CD4-positive, alpha-beta T cell (primary cell): Measurements from ENCODE around the gene COMMD3. TPM values are rescaled to one million over a fixed set of nuclear protein-coding genes. Genes with fewer than 3 reads are reported as not detected.

Experiments used
- ATAC-seq: fragments of 200-7000 bp; cut with Tn5 transposase; one replicate; pipeline ENCODE4 v1.10.0; 2022; ENCODE audit warnings: mild to moderate bottlenecking; ENCODE audit not compliant: poor library complexity
- CTCF ChIA-PET: fragments of 350-600 bp; sonication (Branson Sonifier 250); formaldehyde crosslinking; loops from one replicate; lab custom pipeline; 2021; ENCODE audit warnings: antibody characterized with exemption, inconsistent platforms; lab: Charles Lee
- POLR2A ChIA-PET: fragments of 350-600 bp; sonication (Branson Sonifier 250); formaldehyde crosslinking; loops from one replicate; lab custom pipeline; 2021; ENCODE audit warnings: antibody characterized with exemption, inconsistent platforms; lab: Charles Lee
- DNase-seq, 14 experiments: peaks; one replicate each; pipeline ENCODE4 v3.0.0-alpha.2; 2013 to 2020; ENCODE audit warnings: mixed read lengths in 2 of 14
- H3K27ac ChIP-seq, 2 donors: one replicate each; pipeline versions ENCODE4 v1.5.1 to v1.7.0; 2013; ENCODE audit warnings: low read length in 2 of 2, low read depth in 1 of 2, mild to moderate bottlenecking in 1 of 2
- H3K27me3 ChIP-seq, 2 experiments: 1 replicate in 1 of 2; 2 replicates in 1 of 2; pipeline versions ENCODE4 v1.6.1 to v1.7.0; 2013; ENCODE audit warnings: low read length in 2 of 2, control low read depth in 1 of 2, mild to moderate bottlenecking in 1 of 2, moderate library complexity in 1 of 2; ENCODE audit not compliant: insufficient read depth in 2 of 2, control insufficient read depth in 1 of 2
- H3K36me3 ChIP-seq: one replicate; pipeline ENCODE4 v1.6.1; 2013; ENCODE audit warnings: low read length, control low read depth; ENCODE audit not compliant: insufficient read depth
- H3K4me1 ChIP-seq: one replicate; pipeline ENCODE4 v1.6.1; 2013; ENCODE audit warnings: low read length, control low read depth; ENCODE audit not compliant: insufficient read depth
- H3K4me3 ChIP-seq: one replicate; pipeline ENCODE4 v1.5.1; 2013; ENCODE audit warnings: mild to moderate bottlenecking, low read length, moderate library complexity
- H3K9me3 ChIP-seq, 2 experiments: 1 replicate in 1 of 2; 2 replicates in 1 of 2; pipeline versions ENCODE4 v1.6.1 to v1.7.0; 2013; ENCODE audit warnings: low read length in 2 of 2, mild to moderate bottlenecking in 2 of 2, control low read depth in 1 of 2, moderate library complexity in 1 of 2; ENCODE audit not compliant: control insufficient read depth in 1 of 2, insufficient read depth in 1 of 2
- H3K27ac Mint-ChIP-seq: one replicate; pipeline ENCODE4 v1.8.0; 2020; ENCODE audit warnings: mixed read lengths
- H3K27me3 Mint-ChIP-seq: one replicate; pipeline ENCODE4 v1.8.0; 2021; ENCODE audit warnings: mixed read lengths
- H3K36me3 Mint-ChIP-seq: one replicate; pipeline ENCODE4 v1.8.0; 2021; ENCODE audit warnings: low read depth, mixed read lengths
- H3K4me1 Mint-ChIP-seq: one replicate; pipeline ENCODE4 v1.8.0; 2021; ENCODE audit warnings: low read depth, mixed read lengths
- H3K4me3 Mint-ChIP-seq: one replicate; pipeline ENCODE4 v1.8.0; 2020; ENCODE audit warnings: mild to moderate bottlenecking, mixed read lengths
- H3K9me3 Mint-ChIP-seq: one replicate; pipeline ENCODE4 v1.8.0; 2020; ENCODE audit warnings: mixed read lengths
- CTCF ChIP-seq: fragments of 200-600 bp; IDR thresholded peaks from one replicate; pipeline ENCODE4 v1.8.0; 2022; ENCODE audit warnings: antibody characterized with exemption, mild to moderate bottlenecking
- intact Hi-C, 2 experiments: fragments of 100-400 bp; cut with DNase I in 1 of 2; cut with micrococcal nuclease in 1 of 2; formaldehyde crosslinking; loops; one replicate each; pipeline versions ENCODE4 v1.15.1 to v1.9.0; 2023 to 2025; cut with DNase I, micrococcal nuclease
- polyA plus RNA-seq, 2 donors: library from polyadenylated mRNA; unstranded; fragments of 120-200 nt; gene quantifications; one replicate each; pipeline ENCODE4 v1.2.1, GENCODE V29; 2013
- total RNA-seq, 174 experiments: library from RNA in 2 of 174; stranded (reverse) in 2 of 174; gene quantifications; one replicate each; pipeline ENCODE4 v1.2.3 and lab custom pipeline; 2021 to 2026

Gene COMMD3
- total RNA-seq (10 to 100 TPM; 43.2 to 51.0 TPM), total RNA-seq (lab: John Stamatoyannopoulos, UW) (6.8 to 24.5 (median 13.4) reads per million in 172 experiments)
- polyA plus RNA-seq (2013, experiment 1 of 2) = 57.2 TPM
- polyA plus RNA-seq (2013, experiment 2 of 2) = 40.6 TPM

- CTCF ChIA-PET = interaction anchor here (0.8 to 1.1 kb wide), 3 partner anchors 63 to 88 kb away, joined by 3 read pairs; no protein-coding TSS in a partner anchor
- H3K4me3 Mint-ChIP-seq = peak within 1 kb of the TSS; percentile 95
- H3K4me1 Mint-ChIP-seq = peaks cover 42% of the 10 kb centered on the region
- intact Hi-C loops = loop anchor here (1.0 to 5.0 kb wide), 5 partner anchors 24 to 789 kb away; partner anchors contain the start of gene SKIDA1 (in 1 of the 2)
- peaks cover 17% of the 10 kb centered on the region for H3K4me1 ChIP-seq
- POLR2A ChIA-PET = interaction anchor here (0.6 to 3.8 kb wide), 24 partner anchors 9 to 820 kb away, joined by 3 to 94 read pairs (median 4); partner anchors contain the start of genes DNAJC1, SKIDA1 and SPAG6
- no peaks in the 10 kb centered on the region for H3K9me3 Mint-ChIP-seq
- peaks cover 22% of the 10 kb centered on the region for H3K36me3 Mint-ChIP-seq
- ATAC-seq = peak; percentile 55
- H3K27ac ChIP-seq = peak within 1 kb of the TSS; percentile 71 to 74
- peaks cover 0 to 5% of the 10 kb centered on the region in 2 experiments for H3K27me3 ChIP-seq
- no peak for TF ChIP-seq CTCF
- H3K27ac Mint-ChIP-seq = peak within 1 kb of the TSS; percentile 90
- H3K4me3 ChIP-seq = peak within 1 kb of the TSS; percentile 82
- DNase-seq = peak; percentile 59 to 94 (median 74)
- H3K36me3 ChIP-seq = no peaks in the 10 kb centered on the region
- peaks cover 26% of the 10 kb centered on the region for H3K27me3 Mint-ChIP-seq
- no peaks in the 10 kb centered on the region for H3K9me3 ChIP-seq
Measured at GRCh38 chr10:22316286-22317075, at the start of gene COMMD3. Gene COMMD3 (plus strand): TSS chr10:22316388. CDS start chr10:22316418, 30 bp downstream.

GRCh38 chr10:22268503-22268902 is 47.7 kb upstream of the COMMD3 start:
- H3K4me3 Mint-ChIP-seq = no peak overlapping the region
- no peaks in the 10 kb centered on the region for H3K4me1 Mint-ChIP-seq
- no peak for TF ChIP-seq CTCF
- no peaks in the 10 kb centered on the region for H3K9me3 Mint-ChIP-seq
- Histone ChIP-seq H3K4me3 (no peak overlapping the region), H3K27me3 (peaks cover 0 to 7% of the 10 kb centered on the region in 2 experiments), H3K9me3 (no peaks in the 10 kb centered on the region), H3K36me3 (no peaks in the 10 kb centered on the region), H3K4me1 (no peaks in the 10 kb centered on the region), H3K27ac (no peak overlapping the region)
- H3K36me3 Mint-ChIP-seq = no peaks in the 10 kb centered on the region
- POLR2A ChIA-PET = no interaction called here
- no peak for DNase-seq
- ATAC-seq = no peak
- no peak overlapping the region for H3K27ac Mint-ChIP-seq
- H3K27me3 Mint-ChIP-seq = peaks cover 16% of the 10 kb centered on the region
- intact Hi-C loops = no loop called here
- CTCF ChIA-PET = no interaction called here

GRCh38 chr10:22271786-22272185 is 44.4 kb upstream of the COMMD3 start:
- H3K4me3 Mint-ChIP-seq = no peak overlapping the region
- H3K4me1 Mint-ChIP-seq = no peaks in the 10 kb centered on the region
- POLR2A ChIA-PET = interaction anchor here (1.1 kb wide), 1 partner anchor 12 kb away, joined by 3 read pairs; no protein-coding TSS in a partner anchor
- intact Hi-C loops = no loop called here
- no peak for ATAC-seq
- Histone ChIP-seq H3K9me3 (no peaks in the 10 kb centered on the region), H3K4me3 (no peak overlapping the region), H3K36me3 (no peaks in the 10 kb centered on the region), H3K27ac (no peak overlapping the region), H3K27me3 (no peaks in the 10 kb centered on the region), H3K4me1 (no peaks in the 10 kb centered on the region)
- TF ChIP-seq CTCF = no peak
- no peak overlapping the region for H3K27ac Mint-ChIP-seq
- no peaks in the 10 kb centered on the region for H3K9me3 Mint-ChIP-seq
- no peak for DNase-seq
- CTCF ChIA-PET = interaction anchor here (1.2 kb wide), 1 partner anchor 15 kb away, joined by 3 read pairs; no protein-coding TSS in a partner anchor
- peaks cover 5% of the 10 kb centered on the region for H3K27me3 Mint-ChIP-seq
- H3K36me3 Mint-ChIP-seq = no peaks in the 10 kb centered on the region
